Spleen (tissue), 3 donors: ENCODE measurements around the gene MMUT.

ENCODE experiments used
- POLR2A ChIP-seq, 3 donors: fragments of 450-650 bp; IDR thresholded peaks; one replicate each; pipeline ENCODE4 v1.5.1; 2017; ENCODE audit warnings: antibody characterized with exemption in 3 of 3, mild to moderate bottlenecking in 1 of 3
- POLR2AphosphoS5 ChIP-seq, 3 donors: sonication (generic); formaldehyde crosslinking; IDR thresholded peaks; one replicate each; pipeline ENCODE4 v1.5.1; 2017; ENCODE audit warnings: antibody characterized with exemption in 3 of 3

DNA sequence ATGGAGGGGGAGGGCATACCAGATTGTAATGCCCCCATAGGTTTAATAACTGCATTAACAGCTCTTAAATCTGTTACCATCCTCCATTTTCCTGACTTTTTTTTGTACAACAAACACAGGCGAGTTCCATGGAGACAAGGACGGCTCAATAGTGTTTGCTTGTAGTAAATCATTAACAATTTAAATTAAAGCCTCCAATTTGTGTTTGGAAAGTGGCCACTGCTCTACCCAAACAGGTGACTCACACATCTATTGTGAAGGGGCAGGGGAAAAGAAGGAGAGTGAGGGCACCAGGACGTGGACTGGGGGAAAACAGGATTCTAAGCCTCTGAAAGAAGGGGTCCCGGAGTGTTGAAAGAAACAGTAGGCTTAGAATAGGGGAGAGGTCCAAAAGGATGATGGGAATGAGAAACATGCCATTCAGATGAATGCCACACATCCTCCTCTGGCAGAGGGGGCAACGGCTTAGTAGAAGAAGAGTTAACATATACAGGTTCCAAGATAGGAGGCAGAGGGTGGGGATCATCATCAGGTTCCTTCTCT is 43.6 kb upstream of the MMUT start:
- no peak for TF ChIP-seq POLR2A (IDR thresholded peaks at IDR 0.05)
- TF ChIP-seq POLR2AphosphoS5 (IDR thresholded peaks at IDR 0.05), result no peak
